Islet of Langerhans (tissue), 1 donor: Measurements from ENCODE around the gene PGBD1.

Experiments
- FAIRE-seq: peaks from one replicate; lab custom pipeline; 2011; peaks lifted over from hg19 to GRCh38; lab: Jason Lieb, UNC

PGBD1 gene

GRCh38 chr6:28335040-28335563 lies 53.7 kb downstream of the PGBD1 start:
- FAIRE-seq, result no peak

- peak; percentile 96 for FAIRE-seq
These were observed 54.4 kb downstream of the PGBD1 start, which contains the start of gene ZSCAN31 for GRCh38 chr6:28335564-28336283. ZSCAN31 (minus strand) TSS chr6:28336148; CDS start chr6:28329683, 6,465 bp downstream.

- no peak for FAIRE-seq
These were observed 55.1 kb downstream of the PGBD1 start for GRCh38 chr6:28336284-28337120.

DNA sequence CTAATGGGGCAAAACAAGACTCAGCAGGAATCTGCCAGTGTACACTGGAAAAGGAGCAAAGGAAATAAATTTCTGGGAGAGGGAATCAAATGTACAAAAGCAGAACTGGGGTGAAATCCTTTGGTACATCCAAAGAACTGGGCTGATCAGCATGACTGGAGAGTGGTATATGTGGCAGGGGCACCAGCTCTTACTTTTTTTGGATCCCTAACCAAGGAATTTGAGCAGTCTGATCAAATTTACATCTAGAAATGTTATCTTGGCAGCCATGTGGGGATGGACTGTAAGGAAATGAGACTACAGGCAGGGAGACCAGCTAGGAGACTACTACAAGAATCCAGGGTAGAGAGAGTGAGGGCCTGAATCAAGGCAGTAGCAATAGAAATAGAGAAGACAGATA lies 55.7 kb downstream of the PGBD1 start:
- no peak for FAIRE-seq

- FAIRE-seq, result no peak
These were observed 59.1 kb downstream of the PGBD1 start for GRCh38 chr6:28340310-28341095.

- no peak for FAIRE-seq
These were observed 62.7 kb downstream of the PGBD1 start for GRCh38 chr6:28343898-28344677.

- FAIRE-seq, result no peak
These were observed 63.8 kb downstream of the PGBD1 start for GRCh38 chr6:28345201-28345600.

DNA sequence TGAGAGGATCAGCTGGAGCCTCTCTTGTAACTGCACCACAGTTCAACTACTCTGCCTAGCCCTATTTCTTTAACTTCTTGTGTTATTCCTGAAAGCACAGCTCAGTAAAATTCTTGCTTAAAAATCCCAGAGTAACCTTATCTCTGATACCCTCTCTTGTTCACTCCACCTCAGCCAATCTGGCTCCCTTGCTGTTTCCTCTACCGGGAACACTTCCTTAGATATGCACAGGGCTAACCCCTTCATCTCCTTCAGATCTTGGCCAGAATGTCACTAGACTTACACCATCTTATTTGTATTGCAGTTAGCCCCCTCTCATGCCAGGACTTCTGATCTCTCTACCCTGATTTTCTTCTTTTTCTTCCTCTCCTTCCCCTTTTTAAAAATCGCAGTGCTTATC lies 65.7 kb downstream of the PGBD1 start:
- FAIRE-seq, result no peak

GRCh38 chr6:28349344-28349891 lies 68.0 kb downstream of the PGBD1 start:
- FAIRE-seq, result peak; percentile 88

- no peak for FAIRE-seq
These were observed 68.7 kb downstream of the PGBD1 start, which contains the start of gene ZKSCAN3 for GRCh38 chr6:28349892-28350737. ZKSCAN3 (plus strand) TSS chr6:28349947; CDS start chr6:28359587, 9,640 bp downstream.

DNA sequence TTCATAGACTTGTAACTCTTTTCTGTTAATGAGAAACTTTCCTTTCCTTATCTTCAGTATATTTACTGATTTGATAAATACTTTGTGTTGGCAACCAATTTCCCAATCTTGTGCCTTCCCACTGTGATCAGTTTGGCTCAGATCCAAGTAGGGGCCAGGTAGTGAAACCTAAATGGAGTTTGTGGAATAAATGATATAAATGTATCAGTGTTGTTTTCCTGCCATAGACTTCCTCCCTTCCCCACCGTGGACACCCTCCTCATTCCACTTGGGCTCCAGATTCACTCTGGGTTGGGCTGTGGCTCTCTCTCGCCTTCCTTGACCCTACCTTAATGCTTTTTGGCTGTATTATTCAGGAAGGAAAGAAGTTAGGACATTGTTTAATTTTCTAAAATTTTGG lies 69.7 kb downstream of the PGBD1 start:
- FAIRE-seq, result no peak

DNA sequence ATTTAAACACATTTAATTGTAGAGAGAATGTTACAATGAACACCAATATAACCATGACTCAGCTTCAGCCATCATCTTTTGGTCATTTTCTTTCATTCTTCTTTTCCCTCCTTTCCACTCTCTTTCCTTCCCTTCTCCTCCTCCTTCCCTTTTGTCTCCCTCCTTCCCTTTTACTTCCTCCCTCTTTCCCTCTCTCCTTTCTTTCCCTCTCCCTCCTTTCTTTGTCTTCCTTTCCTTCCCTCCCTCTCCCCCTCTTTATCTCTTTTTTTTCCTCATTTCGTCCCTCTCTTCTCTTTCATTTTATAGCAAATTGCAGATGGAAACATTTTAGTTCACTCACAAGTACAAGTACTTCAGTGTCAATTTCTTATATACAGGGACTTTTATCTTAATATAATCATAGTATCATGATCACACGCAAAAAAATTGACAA lies 70.1 kb downstream of the PGBD1 start:
- no peak for FAIRE-seq
